ENCODE data around the gene KRTAP10-11.
"Not testable (repeated sequence)": the region's sequence is repeated elsewhere in the genome, so short reads cannot be mapped to it uniquely, and the experiment has no call there.

The KRTAP10-11 gene

DNA sequence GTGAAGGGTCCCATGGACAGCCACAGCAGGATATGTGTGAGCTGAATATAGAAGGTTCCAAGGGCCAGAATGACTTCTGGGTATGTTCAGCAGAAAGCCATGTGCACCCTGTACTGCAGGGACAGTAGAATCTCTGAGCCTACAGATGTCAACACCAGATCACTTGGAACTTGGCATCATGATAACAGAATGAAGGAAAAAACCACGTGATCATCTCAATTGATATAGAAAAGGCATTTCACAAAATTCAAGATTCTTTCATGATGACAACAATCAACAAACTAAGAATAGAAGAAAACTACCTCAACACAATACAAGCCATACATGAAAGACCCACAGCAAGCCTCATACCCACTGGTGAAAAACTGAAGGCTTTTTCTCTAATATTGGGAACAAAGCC, 21.4 kb downstream of the KRTAP10-11 start:
- no peak for DNase-seq

DNA sequence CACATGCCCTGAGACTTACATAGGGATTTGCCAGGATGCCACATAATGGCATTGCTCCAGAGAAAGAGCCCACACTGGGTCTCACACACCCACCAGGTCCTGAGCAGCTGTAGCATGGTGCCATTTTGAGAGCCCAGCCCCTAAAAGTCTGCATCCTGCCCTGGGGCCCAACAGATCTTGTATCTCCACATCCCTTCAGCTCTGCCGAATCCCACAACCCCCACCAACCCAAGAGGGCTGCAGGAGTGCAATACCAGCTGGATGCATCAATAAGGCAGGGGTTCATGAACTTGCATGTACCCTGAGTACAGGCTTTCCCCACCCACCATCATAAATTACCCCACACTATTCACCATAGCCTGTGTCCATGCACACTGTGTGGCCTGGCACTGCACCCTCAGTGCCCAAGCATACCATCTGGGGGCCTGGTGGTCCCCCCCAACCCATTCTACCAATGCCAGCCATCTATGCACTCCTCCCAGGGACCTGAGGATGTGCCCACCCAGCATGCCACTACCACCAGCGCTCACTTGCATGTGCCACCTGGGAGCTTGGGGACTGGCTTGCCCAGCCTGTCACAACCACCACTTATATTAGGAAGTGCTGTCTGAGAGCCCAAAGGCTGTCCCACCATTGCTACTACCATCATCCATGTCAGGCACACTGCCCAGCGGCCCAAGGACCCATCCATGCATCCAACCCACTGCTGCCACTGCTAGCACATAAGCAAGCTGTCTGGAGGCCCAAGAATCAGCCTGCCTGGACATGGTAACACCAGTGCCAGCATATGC, 24.6 kb downstream of the KRTAP10-11 start:
- no peak for DNase-seq

DNA sequence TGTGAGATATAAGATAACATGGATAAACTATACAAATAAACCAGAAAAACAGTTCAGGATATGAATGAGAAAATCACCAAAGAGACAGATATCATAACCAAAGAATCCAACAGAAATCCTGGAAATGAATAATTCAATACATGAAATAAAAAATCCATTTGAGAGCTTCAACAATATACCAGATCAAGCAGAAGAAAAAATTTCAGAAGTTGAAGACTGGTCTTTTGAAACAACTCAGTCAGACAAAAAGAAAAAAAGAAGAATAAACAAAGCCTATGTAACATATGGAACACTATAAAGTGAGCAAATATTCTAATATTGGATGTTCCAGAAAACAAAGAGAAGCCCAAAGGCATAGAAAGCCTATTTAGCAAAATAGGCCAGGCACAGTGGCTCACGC, 25.7 kb downstream of the KRTAP10-11 start:
- DNase-seq: no peak

DNA sequence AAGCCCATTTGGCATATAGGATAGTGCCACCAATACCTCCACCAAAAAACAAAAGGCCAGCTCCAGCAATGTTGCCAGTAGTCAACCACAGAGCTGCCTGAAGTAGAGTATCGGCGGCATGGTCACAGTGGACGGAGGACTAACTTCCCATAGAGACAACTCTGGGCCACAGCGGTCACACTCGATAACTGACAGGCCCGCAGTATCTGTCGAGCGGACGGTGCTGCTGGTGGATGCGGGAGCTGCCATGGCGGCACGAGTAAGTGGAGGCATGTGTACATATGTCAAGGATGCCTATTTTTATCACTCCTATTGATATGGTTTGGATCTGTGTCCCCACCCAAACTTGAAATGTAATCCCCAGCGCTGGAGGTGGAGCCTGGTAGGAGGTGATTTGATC, 31.7 kb downstream of the KRTAP10-11 start:
- no peak for DNase-seq

DNA sequence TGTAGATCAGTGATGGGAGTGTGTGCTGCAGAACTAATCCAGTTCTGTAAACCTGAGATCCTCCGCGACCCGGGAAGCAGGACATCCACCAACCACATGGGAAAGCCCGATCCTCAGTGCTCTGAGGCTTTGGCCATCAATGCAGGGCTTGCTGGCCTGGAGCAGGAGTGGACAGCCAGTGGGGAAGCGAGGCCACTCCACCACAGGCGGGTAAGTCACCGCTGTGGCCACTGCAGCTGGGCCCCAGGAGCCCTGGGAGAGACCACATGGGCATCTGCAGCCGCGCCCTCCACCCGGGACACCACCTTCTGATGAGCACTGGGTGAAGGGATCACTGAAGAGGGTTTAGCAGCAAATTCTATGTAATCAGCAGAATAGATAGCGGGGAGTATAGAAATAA, 34.9 kb downstream of the KRTAP10-11 start:
- no peak for DNase-seq

DNA sequence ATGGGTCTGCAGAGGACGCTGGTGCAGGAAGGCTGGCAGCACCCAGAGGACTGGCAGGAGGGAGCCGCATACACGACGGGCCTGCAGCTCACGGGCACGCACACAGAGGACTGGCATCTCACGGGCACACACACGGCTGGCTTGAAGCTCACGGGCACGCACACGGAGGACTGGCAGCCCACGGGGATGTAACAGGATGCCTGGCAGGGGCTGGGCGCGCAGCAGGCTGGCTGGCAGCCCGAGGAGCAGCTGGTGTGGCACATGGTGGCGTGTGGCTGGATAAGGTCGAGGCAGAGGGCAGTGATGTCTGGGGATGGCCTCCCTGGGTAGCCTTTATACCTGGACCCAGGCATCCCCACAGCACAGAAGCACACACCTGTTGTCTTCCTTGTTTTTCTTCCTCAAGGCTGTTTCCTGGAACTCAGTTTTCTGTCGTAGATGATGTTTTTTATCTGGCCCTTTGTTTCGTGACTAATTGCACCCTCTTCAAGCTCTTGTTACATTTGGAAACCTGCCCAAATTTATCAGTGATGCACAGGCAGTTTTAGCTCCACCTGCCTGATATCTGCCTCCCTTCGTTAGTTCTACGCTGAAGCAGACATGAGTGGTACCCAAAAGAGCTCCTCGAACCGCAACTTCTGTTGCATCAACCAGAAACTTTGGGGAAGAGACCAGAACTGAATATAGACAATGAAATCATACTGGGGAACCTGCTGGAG, 35.8 kb downstream of the KRTAP10-11 start, which contains the start of gene KRTAP12-1:
KRTAP12-1 (minus strand) TSS at position 303 of the 719 bp plus-strand sequence; CDS start at position 263, 40 bp downstream.
- no peak for DNase-seq

DNA sequence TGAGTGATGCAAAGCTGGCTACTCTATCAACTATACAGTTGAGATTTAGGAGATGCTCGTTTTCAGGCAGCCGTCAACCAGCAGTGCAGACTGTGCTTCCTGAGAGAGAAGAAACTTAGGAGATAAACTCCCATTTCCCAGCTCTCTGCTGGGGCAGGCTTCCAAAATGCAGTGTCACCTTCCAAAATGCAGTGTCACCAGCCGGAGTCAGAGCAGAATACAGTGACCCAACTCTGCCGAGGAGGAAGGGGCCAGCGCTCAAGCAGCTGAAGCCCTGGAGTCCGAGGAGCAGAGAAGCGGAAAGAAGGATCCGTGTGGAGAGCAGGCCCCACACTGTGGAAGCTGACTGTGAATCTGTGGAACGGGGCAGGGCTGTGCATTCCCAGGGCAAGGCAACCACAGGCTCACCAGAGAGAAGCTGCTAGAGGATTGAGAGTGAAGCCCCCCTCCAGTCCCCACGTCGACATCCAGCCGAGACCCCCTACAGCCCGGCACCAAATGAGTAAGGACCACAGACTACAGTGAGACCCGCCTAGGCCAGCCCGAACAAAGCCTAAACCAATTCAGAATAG, 36.5 kb downstream of the KRTAP10-11 start:
- DNase-seq: no peak

DNA sequence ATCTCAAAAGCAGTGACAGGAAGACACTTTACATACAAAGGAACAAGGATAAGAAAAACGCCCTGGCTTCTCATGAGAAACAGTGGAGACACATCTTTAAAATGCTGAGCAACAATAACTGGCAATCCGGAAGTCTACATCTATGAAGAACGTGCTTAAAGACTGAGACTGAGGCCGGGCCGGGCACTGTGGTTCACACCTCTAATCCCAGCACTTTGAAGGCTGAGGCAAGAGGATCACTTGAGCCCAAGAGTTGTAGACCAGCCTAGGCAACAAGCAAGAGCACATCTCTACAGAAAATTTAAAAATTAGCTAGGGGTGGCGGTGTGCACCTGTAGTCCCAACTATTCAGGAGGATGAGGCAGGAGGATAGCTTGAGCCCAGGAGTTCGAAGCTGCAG, 37.9 kb downstream of the KRTAP10-11 start:
- no peak for DNase-seq

DNA sequence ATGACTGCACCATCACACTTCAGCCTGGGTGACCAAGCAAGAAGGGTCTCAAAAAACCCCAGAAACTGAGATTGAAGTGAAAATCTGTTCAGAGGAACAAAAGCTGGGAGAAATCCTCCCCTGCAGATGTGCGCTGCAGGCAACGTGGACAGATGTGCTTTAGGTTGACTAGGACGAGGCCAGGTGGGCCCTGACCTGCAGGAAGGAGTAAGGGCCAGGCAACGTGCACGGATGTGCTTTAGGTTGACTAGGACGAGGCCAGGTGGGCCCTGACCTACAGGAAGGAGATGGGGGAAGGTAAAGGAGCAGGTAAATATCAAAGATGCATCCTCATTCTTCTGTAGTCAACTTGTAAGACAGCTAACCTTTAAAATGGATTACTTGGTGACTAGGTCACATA, 38.3 kb downstream of the KRTAP10-11 start:
- DNase-seq: no peak

DNA sequence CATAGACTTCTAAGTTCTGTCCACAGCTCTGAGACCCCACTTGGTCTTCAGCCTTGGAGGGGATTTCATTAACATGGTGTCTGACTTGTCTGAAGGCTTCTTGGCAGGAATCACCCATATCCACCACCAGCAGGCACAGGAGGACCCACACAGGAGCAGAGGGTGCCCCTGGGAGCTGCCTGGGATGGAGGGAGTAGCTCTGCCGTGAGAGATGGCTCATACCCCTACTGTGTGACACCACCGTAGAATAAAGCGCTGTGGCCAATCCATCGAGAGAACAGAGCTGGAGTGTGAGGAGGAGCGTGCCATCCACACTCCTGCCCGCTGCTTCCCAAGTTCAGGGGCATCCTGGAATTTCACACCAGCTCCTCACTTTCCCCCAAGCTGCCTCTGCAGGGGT, 38.8 kb downstream of the KRTAP10-11 start:
- not testable (repeated sequence) for DNase-seq

DNA sequence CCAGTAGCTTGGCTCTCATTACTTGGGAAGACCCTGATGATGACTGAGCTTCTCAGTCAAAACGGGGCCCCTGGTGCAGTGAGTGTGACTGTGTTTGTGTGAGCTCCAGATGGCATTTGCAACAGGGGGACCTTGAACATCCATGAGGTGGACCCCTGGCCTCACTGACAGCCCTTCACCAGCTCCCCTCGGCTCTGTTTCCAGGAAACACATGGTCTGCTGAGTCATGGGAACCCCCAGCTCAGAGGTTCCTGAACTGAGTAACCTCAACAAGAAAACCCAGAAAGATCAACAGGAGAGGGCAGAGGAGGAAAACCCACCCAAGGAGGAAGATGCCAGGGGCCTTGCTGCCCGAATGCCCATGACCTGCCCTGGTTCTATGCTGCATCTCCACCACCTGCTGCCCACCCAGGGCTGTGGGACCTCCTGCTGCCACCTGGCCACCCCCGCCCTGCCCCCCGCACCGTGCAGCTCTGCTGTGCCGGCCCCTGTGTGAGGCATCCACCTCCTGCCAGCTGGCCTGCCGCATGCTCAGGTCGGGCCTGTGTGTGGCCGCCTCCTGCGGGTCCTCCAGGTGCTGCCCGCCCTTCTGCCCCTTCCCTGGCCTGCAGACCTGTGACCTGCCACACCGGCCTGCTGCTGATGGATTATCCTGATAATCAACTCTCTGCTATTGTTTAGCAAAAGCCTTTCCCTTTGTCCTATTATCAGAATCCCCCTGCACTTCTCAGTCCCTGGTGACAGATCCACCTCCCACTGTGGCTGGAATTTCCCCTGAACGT, 40.0 kb downstream of the KRTAP10-11 start:
- DNase-seq: no peak

DNA sequence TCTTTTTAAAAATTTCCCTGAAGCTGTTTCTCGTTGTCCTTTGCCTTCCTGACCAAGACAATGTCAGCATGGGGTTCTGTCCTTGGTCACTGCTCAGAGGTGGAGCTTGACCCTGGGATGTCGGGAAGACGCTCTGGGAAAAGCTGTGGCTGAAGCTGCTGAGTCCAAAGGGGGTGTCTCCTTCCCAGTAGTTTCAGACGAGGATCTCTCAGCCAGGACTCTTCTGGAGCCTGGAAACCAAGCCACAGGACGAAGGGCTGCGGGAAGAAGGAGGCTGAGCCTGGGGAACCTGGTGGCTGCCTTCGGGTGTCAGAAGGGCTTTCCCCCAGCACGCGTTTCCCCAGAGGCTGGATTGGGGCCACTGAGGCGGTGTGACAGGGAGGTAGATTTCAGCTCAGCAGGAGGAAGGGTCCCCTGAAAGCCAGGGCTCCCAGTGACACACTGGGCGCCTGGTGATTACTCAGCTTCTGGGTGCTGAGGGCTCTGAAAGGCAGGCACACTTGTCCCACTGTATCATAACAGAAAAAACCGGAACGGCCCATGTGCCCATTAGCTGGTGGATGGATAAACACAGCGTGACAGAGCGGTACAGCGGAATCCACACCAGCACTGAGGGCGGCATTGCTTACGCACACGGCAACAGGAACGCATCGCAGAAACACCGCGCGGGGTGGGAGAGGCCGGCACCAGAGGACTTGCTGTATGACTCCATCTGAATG, 40.8 kb downstream of the KRTAP10-11 start:
- DNase-seq: no peak

DNA sequence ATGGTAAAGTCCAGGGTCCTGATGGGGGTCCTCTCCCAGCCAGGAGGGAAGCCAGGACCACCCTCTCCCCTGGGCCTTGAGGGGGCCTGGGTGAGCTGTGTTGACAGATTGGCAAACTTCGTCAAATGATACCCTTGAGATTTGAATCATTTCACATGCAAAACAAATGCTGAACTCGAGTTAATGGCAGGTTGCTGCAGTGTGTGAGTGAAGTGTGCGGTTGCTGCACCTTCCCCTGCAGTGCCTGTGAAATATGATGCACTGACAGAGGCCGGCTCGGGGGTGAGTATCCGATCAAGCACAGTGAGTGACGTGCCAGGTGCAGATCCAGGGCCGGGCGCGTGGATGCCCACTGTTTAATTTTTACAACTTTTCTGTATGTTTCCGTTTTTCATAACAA, 41.5 kb downstream of the KRTAP10-11 start:
- DNase-seq: no peak

DNA sequence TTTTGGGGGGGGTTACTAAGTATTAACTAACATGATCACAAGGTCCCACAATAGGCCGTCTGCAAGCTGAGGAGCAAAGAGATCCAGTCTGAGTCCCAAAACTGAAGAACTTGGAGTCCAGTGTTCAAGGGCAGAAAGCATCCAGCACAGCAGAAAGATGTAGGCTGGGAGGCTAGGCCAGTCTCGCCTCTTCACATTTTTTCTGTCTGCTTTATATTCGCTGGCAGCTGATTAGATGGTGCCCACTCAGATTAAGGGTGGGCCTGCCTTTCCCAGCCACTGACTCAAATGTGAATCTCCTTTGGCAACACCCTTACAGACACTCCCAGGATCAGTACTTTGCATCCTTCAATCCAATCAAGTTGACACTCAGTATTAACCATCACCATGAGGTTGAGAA, 43.5 kb downstream of the KRTAP10-11 start:
- DNase-seq: not testable (repeated sequence)

DNA sequence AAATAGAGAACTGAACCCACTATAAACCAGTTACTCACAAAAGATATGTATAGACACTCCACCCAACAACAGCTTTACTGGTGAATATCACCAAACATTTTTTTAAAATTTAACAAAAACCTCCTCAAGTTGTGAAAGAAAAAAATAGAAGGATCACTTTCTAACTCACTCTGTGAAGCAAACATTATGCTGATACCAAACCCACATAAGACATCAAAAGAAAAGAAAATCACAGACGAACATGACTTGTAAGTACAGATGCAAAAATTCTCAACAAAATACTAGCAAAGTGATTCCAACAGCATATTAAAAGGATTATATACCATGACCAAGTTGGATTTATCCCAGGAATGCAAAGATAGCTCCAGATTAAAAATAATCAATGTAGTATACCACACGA, 45.5 kb downstream of the KRTAP10-11 start:
- DNase-seq: no peak

DNA sequence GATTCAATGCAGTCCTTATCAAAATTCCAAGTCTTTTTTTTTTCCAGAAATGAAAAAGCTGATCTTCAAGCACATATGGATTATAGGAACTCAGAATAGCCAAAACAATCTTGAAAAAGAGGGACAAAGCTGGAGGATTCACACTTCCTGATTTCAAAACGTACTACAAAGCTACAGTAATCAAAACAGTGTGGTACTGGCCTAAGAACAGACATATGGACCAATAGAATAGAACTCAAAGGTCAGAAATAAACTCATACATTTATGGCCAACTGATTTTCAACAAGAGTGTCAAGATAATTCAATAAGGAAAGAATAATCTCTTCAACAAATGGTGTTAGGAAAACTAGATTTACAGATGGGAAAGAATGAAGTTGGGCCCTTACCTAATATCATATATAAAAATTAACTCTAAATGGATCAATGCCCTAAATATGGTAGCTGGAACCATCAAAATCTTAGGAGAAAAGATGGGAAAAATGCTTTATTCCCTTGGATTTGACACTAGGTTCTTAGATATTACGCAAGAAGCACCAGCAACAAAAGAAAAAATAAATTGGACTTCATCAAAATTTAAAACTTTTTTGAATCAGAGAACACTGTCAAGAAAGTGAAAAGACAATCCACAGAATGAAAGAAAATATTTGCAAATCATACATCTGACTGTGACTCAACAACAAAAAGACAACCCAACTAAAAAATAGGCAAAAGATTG, 46.7 kb downstream of the KRTAP10-11 start:
- no peak for DNase-seq

DNA sequence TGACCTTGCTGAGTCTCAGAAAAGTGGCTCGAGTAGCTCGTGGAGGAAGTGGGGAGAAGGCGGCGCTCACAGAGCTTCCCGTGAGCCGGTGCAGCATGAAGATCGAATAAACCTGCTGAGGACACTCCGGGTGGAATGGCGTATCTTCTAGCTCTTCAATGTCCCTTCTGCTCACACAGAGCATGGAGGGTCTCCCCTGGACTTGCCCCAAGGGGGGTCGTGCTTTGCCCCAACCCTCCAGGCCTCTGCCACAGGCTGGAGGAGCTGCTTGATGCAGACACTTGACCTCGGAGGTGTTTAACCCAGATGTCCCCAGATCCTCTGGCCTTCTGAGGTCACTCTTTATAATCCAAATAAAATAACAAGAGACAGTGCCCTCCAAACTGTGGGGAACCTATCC, 48.6 kb downstream of the KRTAP10-11 start:
- DNase-seq: no peak

DNA sequence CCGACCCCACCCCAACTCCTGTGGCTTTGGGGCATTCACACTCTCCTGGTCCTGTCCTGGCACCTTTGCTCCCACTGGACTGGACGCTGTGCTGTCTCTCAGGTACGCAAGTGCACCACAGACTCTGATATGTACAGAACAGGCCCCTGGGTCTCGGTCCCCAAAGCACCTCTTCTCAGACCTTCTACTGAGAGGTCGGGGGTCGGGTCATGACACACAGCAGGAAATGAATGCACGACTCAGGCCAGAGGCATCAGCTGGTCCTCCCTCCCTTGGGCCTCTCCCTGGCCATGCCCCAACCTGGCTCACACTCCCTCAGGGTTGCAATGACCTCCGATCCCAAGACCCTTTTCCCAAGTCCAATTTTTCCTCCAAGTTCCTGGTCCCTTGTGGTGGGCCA, 49.0 kb downstream of the KRTAP10-11 start:
- no peak for DNase-seq

DNA sequence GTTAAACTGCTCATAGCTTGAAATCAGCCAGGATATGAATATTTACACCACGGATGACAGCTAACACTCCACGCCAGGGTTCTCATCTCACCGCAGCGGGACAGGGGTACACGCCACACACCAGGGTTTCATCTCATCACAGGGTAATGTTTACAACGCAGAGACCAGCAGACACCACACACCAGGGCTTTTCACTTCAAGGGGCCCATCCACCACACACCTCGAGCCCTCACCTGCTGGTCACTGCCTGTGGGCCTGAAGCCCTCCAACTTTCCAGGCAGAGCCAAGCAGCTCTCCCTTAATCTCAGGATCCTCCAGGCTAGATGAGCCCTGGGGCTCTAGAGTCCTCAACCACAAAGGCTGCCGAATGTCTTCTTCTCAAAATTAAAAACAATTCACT, 49.4 kb downstream of the KRTAP10-11 start:
- DNase-seq: no peak

DNA sequence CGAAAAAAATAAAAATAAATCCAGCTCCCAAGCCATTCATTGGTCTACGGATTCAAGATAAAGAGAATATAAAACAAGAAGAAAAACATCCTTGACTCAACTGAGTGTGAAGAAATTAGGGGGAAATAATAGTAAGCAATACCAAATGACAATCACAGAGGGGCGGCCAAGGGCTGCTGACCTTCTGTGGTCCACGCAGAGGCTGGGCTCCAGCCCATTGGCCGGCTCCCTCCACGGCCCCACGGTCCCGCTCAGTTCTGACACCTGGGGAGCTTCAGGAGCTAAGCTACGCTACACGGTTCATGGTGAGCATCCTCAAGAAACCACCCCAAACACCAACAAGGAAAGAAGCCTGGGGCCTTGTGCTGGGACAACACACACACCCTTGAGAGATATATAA, 50.4 kb downstream of the KRTAP10-11 start:
- DNase-seq: no peak
